GM18526 (cell line): ENCODE data around the gene MINDY1.
A peak's percentile ranks its signal among the peaks of the same experiment; 100 is the strongest.

Source experiments
- POLR2A ChIP-seq: IDR thresholded peaks from 3 replicates; pipeline ENCODE4 v1.6.1; 2011; ENCODE audit not compliant: insufficient read length; ENCODE audit errors: extremely low read depth

Gene MINDY1, protein sequence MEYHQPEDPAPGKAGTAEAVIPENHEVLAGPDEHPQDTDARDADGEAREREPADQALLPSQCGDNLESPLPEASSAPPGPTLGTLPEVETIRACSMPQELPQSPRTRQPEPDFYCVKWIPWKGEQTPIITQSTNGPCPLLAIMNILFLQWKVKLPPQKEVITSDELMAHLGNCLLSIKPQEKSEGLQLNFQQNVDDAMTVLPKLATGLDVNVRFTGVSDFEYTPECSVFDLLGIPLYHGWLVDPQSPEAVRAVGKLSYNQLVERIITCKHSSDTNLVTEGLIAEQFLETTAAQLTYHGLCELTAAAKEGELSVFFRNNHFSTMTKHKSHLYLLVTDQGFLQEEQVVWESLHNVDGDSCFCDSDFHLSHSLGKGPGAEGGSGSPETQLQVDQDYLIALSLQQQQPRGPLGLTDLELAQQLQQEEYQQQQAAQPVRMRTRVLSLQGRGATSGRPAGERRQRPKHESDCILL

GRCh38 chr1:151006327-151007052 is at the start of gene MINDY1:
Gene MINDY1, minus strand, starts transcription at chr1:151006902. Its CDS starts 4,285 bp downstream, at chr1:151002617.
- TF ChIP-seq POLR2A, result no peak

- TF ChIP-seq POLR2A, result no peak
These were observed 49.4 kb upstream of the MINDY1 start for GRCh38 chr1:151056149-151056548.

- no peak for TF ChIP-seq POLR2A
These were observed 48.9 kb upstream of the MINDY1 start for GRCh38 chr1:151055581-151055980.

DNA sequence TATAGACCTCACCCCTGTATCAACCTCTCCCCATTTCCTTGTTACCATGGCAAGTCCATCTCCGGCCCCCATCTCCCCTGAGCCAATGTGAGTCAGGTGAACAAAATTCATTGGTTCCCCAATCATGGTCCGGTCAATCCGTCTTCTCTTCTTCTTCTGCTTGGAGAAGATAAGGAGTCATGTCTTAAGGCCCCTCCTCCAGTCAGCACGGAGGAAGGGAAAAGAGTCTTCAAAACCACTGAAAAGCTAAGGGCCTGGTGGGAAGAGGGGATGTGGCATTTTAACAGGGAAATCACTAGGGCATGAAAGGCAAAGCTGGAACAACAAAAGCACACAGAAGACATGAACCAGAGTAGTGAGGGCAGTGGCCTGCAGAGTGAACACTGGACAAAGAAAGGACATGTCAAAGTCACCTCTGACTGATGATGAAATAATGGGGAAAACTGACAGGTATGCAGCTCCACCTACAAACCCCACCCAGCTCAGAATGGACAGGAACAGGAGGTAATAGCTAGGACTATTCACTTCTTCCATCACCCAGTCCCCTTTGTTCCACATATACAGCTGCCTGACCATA is 48.4 kb upstream of the MINDY1 start:
- TF ChIP-seq POLR2A, result no peak

- TF ChIP-seq POLR2A, result no peak
These were observed 44.8 kb upstream of the MINDY1 start for GRCh38 chr1:151051356-151052009.

GRCh38 chr1:151050051-151050688 is 43.5 kb upstream of the MINDY1 start:
- TF ChIP-seq POLR2A, result no peak

DNA sequence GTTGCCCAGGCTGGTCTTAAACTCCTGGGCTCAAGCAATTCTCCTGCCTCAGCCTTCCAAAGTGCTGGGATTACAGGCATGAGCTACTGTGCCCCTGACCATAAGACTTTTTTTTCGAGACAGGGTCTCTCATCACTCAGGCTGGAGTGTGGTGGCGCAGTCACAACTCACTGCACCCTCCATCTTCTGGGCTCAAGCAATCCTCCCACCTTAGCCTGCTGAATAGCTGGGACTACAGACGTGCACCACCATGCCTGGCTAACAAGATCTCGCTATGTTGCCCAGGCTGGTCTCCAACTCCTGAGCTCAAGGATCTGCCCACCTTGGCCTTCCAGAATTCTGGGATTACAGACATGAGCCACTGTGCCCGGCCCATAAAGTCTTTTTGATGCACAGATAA is 42.8 kb upstream of the MINDY1 start:
- TF ChIP-seq POLR2A, result no peak

- TF ChIP-seq POLR2A, result no peak
These were observed 41.9 kb upstream of the MINDY1 start for GRCh38 chr1:151048645-151049032.

- no peak for TF ChIP-seq POLR2A
These were observed 41.4 kb upstream of the MINDY1 start for GRCh38 chr1:151047925-151048644.

- peak; percentile 37 for TF ChIP-seq POLR2A
These were observed 40.9 kb upstream of the MINDY1 start, which contains the start of gene C1orf56 for GRCh38 chr1:151047591-151047924. Gene C1orf56, plus strand, starts transcription at chr1:151047751. Its CDS starts 97 bp downstream, at chr1:151047848.

DNA sequence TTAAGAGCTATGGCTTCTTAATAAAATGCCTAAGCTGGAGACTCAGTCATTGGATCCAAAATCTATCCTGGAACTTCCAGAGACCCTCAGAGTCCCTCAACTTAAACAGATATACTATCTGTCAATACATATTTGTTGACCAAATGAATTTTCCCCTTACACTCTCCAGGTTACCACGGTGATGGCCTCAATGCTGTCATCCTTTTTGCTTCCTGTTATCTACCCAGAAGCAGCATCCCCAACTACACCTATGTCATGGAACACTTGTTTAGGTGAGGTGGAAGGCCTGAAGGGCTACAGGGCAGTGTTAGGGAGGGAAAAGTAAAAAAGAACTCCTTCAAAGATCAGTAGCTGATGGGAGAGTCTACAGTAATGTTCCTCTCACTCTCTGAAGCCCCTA is 36.5 kb upstream of the MINDY1 start:
- no peak for TF ChIP-seq POLR2A

GRCh38 chr1:151039521-151039920 is 32.8 kb upstream of the MINDY1 start:
- TF ChIP-seq POLR2A, result no peak

DNA sequence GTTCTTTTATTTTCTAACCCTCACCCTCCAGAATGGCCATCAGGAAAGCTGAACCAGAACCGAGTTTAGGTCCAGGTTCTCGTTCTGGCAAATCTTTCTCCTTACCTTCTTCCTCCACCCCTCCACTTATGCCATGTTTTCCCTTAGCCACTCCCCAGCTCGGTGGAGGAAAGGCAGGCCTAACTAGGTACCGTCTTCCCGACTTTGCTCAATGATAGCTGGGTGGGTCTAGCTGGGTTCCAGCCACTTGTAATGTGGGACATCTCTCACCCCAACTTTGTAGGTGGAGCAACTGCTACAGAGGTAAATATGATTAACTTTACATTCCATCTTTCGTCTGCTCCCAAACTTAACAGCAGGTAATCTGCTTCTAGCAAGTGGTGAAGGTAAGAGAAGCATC is 30.3 kb upstream of the MINDY1 start:
- TF ChIP-seq POLR2A, result no peak

DNA sequence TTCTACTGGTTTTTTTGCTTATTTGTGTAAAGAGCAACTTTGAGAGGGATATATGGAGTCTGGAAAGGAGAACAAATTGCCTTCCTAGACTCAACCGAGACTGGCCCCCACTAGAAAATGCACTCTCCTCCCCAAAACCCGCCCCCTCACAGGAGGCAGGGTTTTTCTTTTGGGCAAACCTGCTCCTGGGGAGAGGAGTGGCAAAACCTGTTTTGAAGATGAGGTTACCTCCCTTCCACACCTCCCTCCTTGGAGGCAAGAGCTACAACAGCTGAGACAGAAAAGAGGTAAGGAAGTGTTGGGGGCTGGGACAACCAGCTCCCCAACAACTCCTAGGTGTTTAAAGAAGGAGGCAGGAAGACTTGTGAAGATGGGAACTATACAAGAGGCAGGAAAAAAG is 29.7 kb upstream of the MINDY1 start, which contains the start of gene BNIPL:
Gene BNIPL (plus strand): TSS at position 231 of the 400 bp plus-strand sequence. CDS start 140 bp downstream, at position 371.
- no peak for TF ChIP-seq POLR2A
